ENCODE measurements around the gene KAT2B.

- TF ChIP-seq CTCF (IDR thresholded peaks at IDR 0.05) (no peak), POLR2A (IDR thresholded peaks at IDR 0.05) (no peak)
Observed at GRCh38 chr3:20015525-20015924, 24.7 kb upstream of the KAT2B start.

Data from thyroid gland (tissue), 4 donors.